ENCODE measurements around the gene LDAF1. TPM values are rescaled to one million over a fixed set of nuclear protein-coding genes. Genes with fewer than 3 reads are reported as not detected.

Gene LDAF1
- total and polyA plus RNA-seq, 10 donors = 6.3 to 22.1 (median 12.0) TPM

- peaks cover 0 to 100% (median 66%) of the 10 kb centered on the region in 6 donors for H3K36me3 ChIP-seq
- H3K9me3 ChIP-seq = peaks cover 0 to 3% (median 0%) of the 10 kb centered on the region in 8 donors
- no peak overlapping the region for H3K4me3 ChIP-seq
- H3K27ac ChIP-seq = no peak overlapping the region
- WGBS, 5 donors = 53 to 94% (median 87%) methylated on average over 1 of the region's 1 CpG
- H3K27me3 ChIP-seq (replicated peaks in 1 of 7) = no peaks in the 10 kb centered on the region
- TF ChIP-seq POLR2A (IDR thresholded peaks at IDR 0.05) (no peak), POLR2AphosphoS5 (IDR thresholded peaks at IDR 0.05) (no peak), CTCF (IDR thresholded peaks at IDR 0.05 in 8 of 11, conservative IDR thresholded peaks at IDR 0.05 in 3 of 11) (no peak)
- intact Hi-C loops (cut with DNase I; ENCODE audit: low total_unique reads) = no loop called here
- DNase-seq = no peak
- no peaks in the 10 kb centered on the region for H3K4me1 ChIP-seq
These were observed 16.9 kb downstream of the LDAF1 start for GRCh38 chr16:21175397-21175796.

- TF ChIP-seq POLR2AphosphoS5 (IDR thresholded peaks at IDR 0.05) (no peak), CTCF (IDR thresholded peaks at IDR 0.05 in 8 of 11, conservative IDR thresholded peaks at IDR 0.05 in 3 of 11) (no peak), POLR2A (IDR thresholded peaks at IDR 0.05) (no peak)
- Histone ChIP-seq H3K4me3 (no peak overlapping the region), H3K36me3 (peaks cover 0 to 83% (median 44%) of the 10 kb centered on the region in 6 donors), H3K27me3 (replicated peaks in 1 of 7) (no peaks in the 10 kb centered on the region), H3K4me1 (no peaks in the 10 kb centered on the region), H3K9me3 (peaks cover 0 to 10% (median 0%) of the 10 kb centered on the region in 8 donors), H3K27ac (no peak overlapping the region)
- WGBS, 5 donors = 90 to 93% (median 92%) methylated on average over 13 of the region's 13 CpGs
- intact Hi-C loops (cut with DNase I; ENCODE audit: low total_unique reads) = no loop called here
- DNase-seq = no peak
These were observed 20.9 kb downstream of the LDAF1 start for GRCh38 chr16:21179126-21179982.

- intact Hi-C loops (cut with DNase I; ENCODE audit: low total_unique reads) = no loop called here
- peaks cover 0 to 77% (median 40%) of the 10 kb centered on the region in 6 donors for H3K36me3 ChIP-seq
- 89 to 100% (median 97%) methylated on average over 2 to 3 of the region's 3 CpGs for WGBS, 5 donors
- DNase-seq = no peak
- H3K27me3 ChIP-seq (replicated peaks in 1 of 7) = no peaks in the 10 kb centered on the region
- peaks cover 0 to 14% (median 0%) of the 10 kb centered on the region in 8 donors for H3K9me3 ChIP-seq
- TF ChIP-seq POLR2AphosphoS5 (IDR thresholded peaks at IDR 0.05) = no peak
- TF ChIP-seq POLR2A (IDR thresholded peaks at IDR 0.05) = no peak
- no peak for TF ChIP-seq CTCF (IDR thresholded peaks at IDR 0.05 in 8 of 11, conservative IDR thresholded peaks at IDR 0.05 in 3 of 11)
- no peak overlapping the region for H3K4me3 ChIP-seq
- H3K27ac ChIP-seq = no peak overlapping the region
- H3K4me1 ChIP-seq = no peaks in the 10 kb centered on the region
These were observed 21.5 kb downstream of the LDAF1 start for GRCh38 chr16:21179983-21180365.

GRCh38 chr16:21183995-21184394 lies 25.5 kb downstream of the LDAF1 start:
- H3K4me3 ChIP-seq = no peak overlapping the region
- no peak overlapping the region for H3K27ac ChIP-seq
- WGBS, 5 donors = 89 to 96% (median 91%) methylated on average over 3 of the region's 3 CpGs
- intact Hi-C loops (cut with DNase I; ENCODE audit: low total_unique reads) = no loop called here
- peaks cover 0 to 37% (median 27%) of the 10 kb centered on the region in 6 donors for H3K36me3 ChIP-seq
- DNase-seq = no peak
- peaks cover 0 to 17% (median 0%) of the 10 kb centered on the region in 8 donors for H3K9me3 ChIP-seq
- H3K4me1 ChIP-seq = peaks cover 0 to 7% (median 6%) of the 10 kb centered on the region in 6 donors
- no peak for TF ChIP-seq POLR2A (IDR thresholded peaks at IDR 0.05)
- no peak for TF ChIP-seq CTCF (IDR thresholded peaks at IDR 0.05 in 8 of 11, conservative IDR thresholded peaks at IDR 0.05 in 3 of 11)
- TF ChIP-seq POLR2AphosphoS5 (IDR thresholded peaks at IDR 0.05) = no peak
- peaks cover 0 to 9% (median 0%) of the 10 kb centered on the region in 7 donors for H3K27me3 ChIP-seq (replicated peaks in 1 of 7)

Measured in spleen (tissue), 11 donors.